ENCODE results near the gene SNRNP48.

SNRNP48 gene

DNA sequence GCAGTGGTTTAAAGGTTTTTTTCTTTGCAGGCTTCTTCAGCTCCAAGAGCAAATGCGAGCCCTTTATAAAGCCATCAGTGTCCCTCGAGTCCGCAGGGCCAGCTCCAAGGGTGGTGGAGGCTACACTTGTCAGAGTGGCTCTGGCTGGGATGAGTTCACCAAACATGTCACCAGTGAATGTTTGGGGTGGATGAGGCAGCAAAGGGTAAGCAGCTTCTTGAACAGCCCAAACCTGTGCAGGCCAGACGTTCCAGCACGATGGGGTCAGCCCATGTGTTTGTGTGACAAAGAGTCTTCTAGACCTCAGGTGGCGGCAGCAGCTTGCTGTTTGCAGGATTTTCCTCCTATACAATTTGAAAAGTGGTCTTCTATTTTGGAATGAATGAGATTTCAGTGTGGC, 30.8 kb upstream of the SNRNP48 start:
- DNase-seq (ENCODE audit: low read depth in 2 of 2), result no peak

DNA sequence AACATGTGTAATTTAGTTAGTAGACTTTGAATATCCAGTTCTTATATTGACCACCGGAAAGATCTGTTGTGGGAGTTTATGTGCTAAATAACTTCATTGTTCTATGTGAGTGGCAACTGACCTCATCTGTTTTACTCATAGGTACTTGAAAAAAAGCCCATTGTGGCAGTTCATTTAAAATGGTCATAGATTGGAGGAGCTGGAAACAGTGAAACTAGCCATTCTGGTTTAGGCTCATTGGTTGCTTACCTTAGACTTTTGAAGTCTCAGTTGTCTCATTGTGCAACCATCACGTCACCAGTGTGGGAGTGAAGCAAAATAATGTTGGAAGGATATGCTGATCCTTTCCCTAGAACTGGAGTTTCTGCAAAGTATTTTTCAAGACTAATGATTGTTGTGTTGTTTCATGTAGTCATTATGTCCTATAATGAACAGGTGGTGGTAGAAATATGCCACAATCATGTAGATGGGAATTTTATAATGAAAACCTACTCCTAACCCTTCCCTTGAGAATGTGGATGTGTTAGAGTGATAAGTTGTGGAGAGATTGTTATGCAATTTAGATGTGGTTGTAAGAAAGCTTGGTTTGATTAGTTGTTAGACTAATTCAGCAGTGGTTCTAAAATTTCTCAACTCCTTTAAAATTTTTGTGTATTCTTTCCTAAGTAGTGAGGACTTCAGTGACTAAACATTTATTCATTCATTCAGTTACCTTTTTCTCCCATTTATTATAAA, 30.2 kb upstream of the SNRNP48 start:
- DNase-seq (ENCODE audit: low read depth in 2 of 2), result no peak

DNA sequence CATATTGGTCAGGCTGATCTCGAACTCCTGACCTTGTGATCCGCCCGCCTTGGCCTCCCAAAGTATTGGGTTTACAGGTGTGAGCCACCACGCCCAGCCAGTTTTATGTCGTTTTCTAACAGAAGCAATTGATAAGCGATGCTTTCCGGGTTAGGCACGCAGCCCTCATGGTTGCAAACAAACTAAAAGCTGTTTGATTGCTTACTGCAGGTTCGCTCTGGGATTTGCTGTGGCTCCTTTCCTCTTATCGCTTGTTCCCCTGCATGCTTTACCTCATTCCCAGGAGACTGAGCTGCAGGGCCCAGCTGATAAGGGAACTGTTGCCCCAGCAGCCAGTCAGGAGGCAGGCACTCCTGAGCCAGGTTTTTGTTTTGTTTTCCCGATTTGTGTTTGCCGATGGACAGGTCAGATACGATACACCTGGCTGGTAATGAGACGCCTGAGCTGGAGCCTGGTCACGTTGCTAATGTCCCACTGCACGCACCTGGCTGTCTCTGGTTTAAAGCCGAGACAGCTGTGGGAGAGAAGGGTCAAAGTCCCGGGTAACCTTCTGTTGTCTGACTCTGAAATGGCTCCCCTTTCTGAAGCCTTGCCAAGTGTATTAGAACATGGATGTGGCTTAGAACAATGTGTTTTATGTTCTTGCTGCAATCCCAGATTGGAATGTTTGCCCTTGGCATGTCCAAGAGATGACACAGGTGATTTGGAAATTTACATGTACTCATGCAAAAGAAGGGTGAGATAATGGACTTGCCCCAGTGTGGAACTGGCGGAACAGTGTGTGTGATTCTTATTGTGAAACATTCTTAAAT, 28.6 kb upstream of the SNRNP48 start:
- no peak for DNase-seq (ENCODE audit: low read depth in 2 of 2)

DNA sequence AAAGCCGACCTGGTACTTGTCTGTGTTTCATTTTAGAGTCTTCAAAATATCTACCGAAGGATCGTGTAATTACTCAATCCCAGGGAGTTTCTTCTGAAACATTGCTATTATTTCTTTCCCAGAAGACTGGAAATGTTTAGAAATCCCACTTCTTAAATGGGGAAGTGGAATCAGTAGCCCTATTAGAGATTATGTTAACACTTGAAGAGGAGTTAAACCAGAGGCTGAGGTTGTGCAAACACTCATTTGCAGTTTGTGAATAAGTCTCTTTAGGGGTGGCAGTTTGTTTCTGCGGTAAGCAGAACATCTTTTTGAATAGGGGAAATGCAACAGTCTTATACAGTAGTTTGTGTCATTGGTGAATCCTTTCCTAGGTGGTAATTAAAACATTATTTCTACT, 27.2 kb upstream of the SNRNP48 start:
- no peak for DNase-seq (ENCODE audit: low read depth in 2 of 2)

DNA sequence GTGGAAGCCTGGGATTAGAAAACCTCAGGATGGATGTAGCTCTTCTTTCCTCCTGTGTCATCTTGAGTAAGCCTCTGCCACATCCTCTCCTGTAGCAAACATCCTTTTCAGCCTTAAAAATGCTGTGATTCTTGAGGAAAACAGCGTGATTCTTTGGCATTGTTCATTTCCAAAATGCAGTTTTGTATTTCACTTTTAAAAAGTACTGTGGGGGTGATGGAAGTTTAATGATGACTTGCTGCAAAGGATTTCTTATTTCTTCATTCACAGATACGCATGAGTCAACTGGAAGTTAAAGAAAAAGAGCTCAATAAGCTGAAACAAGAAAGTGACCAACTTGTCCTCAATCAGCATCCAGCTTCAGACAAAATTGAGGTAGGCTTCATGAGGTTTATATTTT, 23.9 kb upstream of the SNRNP48 start:
- DNase-seq (ENCODE audit: low read depth in 2 of 2), result no peak

DNA sequence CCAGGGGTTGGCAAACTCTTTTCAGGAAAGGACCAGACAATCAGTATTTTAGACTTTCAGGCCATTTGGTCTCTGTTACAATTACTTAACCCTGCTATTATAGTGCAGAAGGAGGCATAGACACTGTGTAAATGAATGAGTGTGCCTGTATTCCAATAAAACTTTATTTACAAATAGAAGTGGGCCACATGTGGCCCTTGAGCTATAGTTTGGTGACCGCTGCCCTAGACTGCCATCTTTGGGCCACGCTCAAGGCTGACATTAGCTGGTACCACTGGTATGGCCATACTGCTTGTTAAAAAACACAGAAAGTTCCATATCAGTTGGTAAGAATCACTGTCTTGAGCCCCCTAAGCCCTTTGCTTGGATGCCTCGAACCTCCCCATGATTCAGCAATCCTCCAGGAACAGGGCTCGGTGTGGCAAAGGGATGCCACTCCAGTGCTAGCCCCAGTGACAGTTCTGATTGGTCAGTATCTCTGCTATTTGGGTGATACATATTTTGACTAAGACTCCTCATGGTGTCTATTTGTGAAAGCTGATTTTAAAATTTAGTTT, 23.3 kb upstream of the SNRNP48 start:
- DNase-seq (ENCODE audit: low read depth in 2 of 2), result no peak

DNA sequence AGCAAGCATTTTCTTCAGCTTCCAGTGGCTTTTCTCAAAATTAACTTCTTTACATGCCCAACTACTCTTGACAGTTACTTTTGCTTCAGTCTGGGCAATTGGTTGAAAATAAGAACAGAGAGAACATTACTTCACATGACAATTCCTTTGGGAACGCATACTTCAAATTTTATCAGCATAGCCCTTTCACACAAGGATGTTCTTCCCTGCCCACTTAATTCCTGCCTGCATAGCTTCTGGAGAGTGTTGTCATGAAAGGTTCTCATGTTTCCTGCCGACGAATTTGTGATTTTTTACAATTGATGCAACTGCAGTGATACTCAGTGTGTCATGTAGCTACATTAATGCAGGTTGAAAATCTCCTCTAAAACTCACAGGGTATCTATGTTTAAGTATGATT, 22.0 kb upstream of the SNRNP48 start:
- no peak for DNase-seq (ENCODE audit: low read depth in 2 of 2)

DNA sequence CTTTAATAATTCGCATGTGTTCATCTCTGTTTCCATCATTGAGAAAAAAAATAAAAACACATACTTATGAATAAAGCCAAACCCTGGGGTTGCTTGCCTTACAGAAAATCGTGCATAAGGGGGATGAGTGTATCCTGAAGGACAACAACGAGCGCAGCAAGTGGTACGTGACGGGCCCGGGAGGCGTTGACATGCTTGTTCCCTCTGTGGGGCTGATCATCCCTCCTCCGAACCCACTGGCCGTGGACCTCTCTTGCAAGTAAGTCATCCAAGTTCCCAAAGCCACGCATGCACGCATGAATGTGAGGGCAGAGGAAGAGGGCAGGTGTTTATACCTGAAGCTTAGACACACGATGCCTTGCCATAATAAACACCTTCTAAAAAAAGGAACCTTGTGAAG, 20.9 kb upstream of the SNRNP48 start:
- no peak for DNase-seq (ENCODE audit: low read depth in 2 of 2)

DNA sequence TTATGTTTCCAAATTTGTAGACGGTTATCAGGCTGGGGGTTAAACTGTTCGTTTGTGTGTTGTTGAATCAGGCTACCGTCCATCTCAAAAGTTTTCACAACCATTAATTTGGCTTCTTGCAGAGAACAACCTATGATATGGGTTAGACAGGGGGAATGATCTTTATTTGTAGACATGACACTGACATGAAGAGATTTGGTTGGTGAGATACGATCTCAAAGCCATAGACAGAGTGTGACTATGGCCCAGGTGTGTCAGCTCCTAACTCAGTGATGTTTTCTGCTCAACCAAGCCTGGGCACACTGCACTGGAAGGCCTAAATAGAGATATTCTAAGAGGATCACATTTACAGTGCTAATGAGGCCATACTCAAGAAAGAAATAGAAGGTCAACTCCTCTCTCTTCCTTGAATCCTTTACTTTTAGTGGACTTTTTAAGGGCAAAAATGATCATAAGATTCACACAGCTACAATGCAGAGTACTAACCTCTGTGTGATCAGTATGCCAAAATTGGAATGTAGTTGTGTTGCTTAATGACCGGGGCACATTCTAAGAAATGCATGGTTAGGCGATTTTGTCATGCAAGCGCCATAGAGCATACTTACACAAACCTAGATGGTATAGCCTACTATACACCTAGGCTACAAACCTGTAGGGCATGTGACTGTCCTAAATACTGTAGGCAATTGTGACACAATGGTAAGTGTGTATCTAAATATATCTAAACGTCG, 17.6 kb upstream of the SNRNP48 start:
- DNase-seq (ENCODE audit: low read depth in 2 of 2), result no peak

DNA sequence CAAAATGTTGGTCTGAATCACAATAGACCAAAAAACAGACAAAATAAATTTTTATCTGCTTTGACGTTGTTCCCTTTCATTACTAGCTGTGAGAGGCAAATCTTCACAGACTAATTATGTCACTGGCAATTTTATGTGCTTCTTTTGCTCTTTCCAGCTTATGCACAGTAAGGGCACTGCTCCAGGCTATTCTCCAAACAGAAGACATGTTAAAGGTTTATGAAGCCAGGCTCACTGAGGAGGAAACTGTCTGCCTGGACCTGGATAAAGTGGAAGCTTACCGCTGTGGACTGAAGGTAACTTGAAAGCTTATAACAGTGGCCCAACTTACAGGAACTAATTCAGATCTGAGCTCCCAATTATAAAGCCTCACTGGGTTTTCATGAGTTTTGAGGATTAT, 15.5 kb upstream of the SNRNP48 start:
- no peak for DNase-seq (ENCODE audit: low read depth in 2 of 2)

DNA sequence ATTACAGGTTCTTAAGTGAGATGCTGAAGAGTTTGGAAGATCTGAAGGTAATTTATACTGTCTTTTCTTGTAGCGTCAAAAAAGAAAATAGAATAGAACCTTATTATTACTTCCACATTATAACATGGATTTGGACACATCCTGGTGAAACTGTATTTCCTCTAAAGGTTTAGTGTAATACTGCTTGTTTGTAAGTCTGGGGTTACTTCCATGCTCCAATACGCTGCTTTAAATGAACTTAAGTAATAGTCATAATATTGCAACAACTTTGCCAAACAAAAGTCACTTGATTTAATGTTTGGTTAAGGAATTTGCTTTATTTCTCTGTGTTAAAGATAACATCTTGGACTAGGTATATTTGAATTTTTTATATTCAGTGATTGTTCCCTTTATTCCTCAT, 11.5 kb upstream of the SNRNP48 start:
- DNase-seq (ENCODE audit: low read depth in 2 of 2), result no peak

DNA sequence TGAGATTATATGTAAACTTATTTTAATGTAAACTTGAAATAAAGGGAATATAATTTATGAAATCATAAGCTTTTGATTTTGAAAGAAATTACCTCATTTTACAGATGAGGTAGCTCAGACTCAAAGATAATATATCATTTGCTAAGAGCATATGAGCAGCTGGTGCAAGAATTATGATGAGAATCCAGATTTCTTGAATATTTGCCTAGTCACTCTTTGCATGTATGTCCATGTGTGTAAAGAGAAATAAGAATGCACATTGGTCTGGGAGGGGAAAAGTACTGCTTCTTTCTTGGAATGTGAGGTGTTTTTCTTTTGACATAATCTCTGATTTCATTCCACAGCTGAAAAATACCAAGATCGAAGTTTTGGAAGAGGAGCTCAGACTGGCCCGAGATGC, 11.1 kb upstream of the SNRNP48 start:
- DNase-seq (ENCODE audit: low read depth in 2 of 2), result no peak

DNA sequence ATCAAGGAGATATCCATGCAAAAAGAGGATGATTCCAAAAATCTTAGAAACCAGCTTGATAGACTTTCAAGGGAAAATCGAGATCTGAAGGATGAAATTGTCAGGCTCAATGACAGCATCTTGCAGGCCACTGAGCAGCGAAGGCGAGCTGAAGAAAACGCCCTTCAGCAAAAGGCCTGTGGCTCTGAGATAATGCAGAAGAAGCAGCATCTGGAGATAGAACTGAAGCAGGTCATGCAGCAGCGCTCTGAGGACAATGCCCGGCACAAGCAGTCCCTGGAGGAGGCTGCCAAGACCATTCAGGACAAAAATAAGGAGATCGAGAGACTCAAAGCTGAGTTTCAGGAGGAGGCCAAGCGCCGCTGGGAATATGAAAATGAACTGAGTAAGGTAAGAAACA, 10.1 kb upstream of the SNRNP48 start:
- DNase-seq (ENCODE audit: low read depth in 2 of 2), result no peak

DNA sequence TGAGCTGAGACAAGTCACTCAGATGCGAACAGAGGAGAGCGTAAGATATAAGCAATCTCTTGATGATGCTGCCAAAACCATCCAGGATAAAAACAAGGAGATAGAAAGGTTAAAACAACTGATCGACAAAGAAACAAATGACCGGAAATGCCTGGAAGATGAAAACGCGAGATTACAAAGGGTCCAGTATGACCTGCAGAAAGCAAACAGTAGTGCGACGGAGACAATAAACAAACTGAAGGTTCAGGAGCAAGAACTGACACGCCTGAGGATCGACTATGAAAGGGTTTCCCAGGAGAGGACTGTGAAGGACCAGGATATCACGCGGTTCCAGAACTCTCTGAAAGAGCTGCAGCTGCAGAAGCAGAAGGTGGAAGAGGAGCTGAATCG, 9.5 kb upstream of the SNRNP48 start:
- DNase-seq (ENCODE audit: low read depth in 2 of 2), result no peak

DNA sequence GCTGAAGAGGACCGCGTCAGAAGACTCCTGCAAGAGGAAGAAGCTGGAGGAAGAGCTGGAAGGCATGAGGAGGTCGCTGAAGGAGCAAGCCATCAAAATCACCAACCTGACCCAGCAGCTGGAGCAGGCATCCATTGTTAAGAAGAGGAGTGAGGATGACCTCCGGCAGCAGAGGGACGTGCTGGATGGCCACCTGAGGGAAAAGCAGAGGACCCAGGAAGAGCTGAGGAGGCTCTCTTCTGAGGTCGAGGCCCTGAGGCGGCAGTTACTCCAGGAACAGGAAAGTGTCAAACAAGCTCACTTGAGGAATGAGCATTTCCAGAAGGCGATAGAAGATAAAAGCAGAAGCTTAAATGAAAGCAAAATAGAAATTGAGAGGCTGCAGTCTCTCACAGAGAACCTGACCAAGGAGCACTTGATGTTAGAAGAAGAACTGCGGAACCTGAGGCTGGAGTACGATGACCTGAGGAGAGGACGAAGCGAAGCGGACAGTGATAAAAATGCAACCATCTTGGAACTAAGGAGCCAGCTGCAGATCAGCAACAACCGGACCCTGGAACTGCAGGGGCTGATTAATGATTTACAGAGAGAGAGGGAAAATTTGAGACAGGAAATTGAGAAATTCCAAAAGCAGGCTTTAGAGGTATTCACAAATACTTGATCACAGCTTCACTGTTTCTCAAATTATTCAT, 8.9 kb upstream of the SNRNP48 start:
- no peak for DNase-seq (ENCODE audit: low read depth in 2 of 2)

DNA sequence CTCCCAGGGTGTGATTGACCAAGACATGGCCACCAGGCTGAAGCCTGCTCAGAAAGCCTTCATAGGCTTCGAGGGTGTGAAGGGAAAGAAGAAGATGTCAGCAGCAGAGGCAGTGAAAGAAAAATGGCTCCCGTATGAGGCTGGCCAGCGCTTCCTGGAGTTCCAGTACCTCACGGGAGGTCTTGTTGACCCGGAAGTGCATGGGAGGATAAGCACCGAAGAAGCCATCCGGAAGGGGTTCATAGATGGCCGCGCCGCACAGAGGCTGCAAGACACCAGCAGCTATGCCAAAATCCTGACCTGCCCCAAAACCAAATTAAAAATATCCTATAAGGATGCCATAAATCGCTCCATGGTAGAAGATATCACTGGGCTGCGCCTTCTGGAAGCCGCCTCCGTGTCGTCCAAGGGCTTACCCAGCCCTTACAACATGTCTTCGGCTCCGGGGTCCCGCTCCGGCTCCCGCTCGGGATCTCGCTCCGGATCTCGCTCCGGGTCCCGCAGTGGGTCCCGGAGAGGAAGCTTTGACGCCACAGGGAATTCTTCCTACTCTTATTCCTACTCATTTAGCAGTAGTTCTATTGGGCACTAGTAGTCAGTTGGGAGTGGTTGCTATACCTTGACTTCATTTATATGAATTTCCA, 4.6 kb upstream of the SNRNP48 start:
- DNase-seq (ENCODE audit: low read depth in 2 of 2), result no peak

DNA sequence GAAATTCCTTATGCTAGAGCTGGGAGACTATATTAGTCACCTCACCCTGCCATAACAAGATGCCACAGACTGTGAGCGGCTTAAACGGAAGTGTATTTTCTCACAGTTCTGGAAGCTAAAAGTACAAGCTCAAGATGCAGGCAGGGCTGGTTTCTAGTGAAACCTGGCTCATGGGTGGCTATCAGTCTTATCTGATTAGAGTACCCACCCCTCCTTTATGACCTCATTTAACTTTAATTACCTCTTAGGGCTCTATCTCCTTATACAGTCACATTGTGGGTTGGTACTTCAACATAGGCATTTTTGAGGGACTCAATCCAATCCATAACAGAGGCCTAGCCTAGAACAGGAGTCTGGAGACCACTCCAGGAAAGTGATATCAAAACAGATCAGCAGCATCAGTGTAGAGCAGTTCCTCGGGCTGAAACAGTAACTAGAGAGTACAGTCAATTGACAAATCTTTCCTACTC, 2.3 kb upstream of the SNRNP48 start:
- no peak for DNase-seq (ENCODE audit: low read depth in 2 of 2)

DNA sequence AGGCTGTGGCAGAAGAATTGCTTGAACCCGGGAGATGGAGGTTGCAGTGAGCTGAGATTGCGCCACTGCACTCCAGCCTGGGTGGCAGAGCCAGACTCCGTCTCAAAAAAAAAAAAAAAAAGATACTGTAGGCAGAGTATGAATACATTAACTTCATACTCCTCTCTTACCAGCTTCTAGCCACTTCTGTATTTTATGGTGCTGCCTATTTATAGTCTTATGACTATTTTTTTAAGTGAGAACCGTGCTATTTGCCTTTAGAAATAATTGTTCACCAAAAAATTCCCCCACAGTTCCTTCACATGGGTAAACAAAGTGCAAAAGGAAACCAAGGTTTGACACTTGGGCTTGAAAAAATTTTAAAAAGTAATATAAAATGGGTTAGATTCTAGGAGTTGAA, 1.5 kb upstream of the SNRNP48 start:
- no peak for DNase-seq (ENCODE audit: low read depth in 2 of 2)

DNA sequence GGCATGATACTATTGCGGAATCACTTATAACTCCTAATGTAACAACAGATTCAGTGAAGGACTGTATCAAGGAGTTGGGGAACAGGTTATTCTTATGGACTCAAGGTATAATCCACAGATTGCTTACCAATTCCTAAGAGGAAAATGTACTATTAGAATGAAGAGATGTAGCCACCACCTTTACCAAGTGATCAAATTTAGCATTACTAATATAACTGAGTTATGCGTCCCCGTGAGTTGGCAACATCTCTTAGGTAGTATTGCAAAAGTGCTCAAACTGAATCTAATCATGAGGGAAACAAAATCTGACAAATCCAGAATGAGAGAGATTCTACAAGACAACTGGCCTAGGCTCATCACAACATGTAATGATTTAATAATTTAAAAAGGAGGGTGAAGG, 777 bp upstream of the SNRNP48 start:
- DNase-seq (ENCODE audit: low read depth in 2 of 2), result no peak

DNA sequence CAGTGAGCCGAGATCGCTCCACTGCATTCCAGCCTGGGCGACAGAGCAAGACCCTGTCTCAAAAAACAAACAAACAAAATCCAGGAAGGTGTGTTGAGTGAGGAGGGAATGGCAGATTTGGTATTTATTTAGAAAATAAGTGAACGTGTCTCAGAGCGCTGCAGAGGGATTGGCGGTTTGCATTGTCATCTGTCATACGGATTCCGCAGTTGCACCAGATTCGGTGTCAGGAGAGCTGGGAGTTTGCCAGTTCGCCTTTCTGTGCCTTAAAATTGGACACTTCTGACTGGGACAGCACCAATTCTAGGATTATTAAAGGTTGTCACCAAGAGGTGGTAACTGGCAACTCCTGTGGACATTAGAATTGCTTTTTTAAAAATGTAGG, 912 bp downstream of the SNRNP48 start:
- DNase-seq (ENCODE audit: low read depth in 2 of 2), result no peak

DNA sequence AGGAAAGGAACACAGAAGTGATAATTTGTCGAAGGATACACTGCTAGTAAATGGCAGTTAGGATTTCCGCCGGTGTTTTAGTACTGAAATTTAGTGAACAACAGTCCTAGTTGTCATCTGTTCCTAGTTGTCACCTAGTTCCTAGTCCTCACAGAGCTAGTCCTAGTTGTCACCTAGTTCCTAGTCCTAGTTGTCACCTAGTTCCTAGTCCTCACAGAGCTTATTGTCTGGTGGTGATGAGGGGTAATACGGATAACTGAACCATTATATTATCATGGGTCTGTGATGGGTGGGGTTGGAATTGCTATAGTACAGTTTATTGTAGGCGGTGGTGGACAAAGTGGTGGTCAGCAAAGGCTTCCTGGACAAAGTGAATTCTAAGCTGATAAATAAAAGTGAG, 1.8 kb downstream of the SNRNP48 start:
- DNase-seq (ENCODE audit: low read depth in 2 of 2), result no peak

Measured in stimulated activated CD8-positive, alpha-beta memory T cell treated with anti-CD3 and anti-CD28 coated beads, Interleukin-15, amount 100 ng/mL, for 48 hours (primary cell).